Brain microvascular endothelial cell (primary cell): Measurements from ENCODE around the gene PRR11.

ENCODE experiments used
- DNase-seq: peaks from one replicate; pipeline ENCODE4 v3.0.0-alpha.2; 2020
- H3K27ac ChIP-seq: fragments of 250-450 bp; sonication (Bioruptor Pico); 2 replicates; pipeline ENCODE4 v1.5.1; 2020; ENCODE audit warnings: mild to moderate bottlenecking, moderate library complexity
- H3K27me3 ChIP-seq: fragments of 250-450 bp; sonication (Bioruptor Pico); replicated peaks from 2 replicates; pipeline ENCODE4 v1.5.1; 2020; ENCODE audit warnings: mild to moderate bottlenecking
- H3K36me3 ChIP-seq: fragments of 250-450 bp; sonication (Bioruptor Pico); replicated peaks from 2 replicates; pipeline ENCODE4 v1.5.1; 2020; ENCODE audit warnings: mild to moderate bottlenecking
- H3K4me3 ChIP-seq: 2 replicates; pipeline ENCODE4 v1.5.1; 2011; ENCODE audit warnings: low read depth, mild to moderate bottlenecking, control low read depth, low read length, moderate library complexity
- CTCF ChIP-seq: IDR thresholded peaks from 2 replicates; pipeline ENCODE4 v1.5.1; 2011; ENCODE audit warnings: low read depth, mild to moderate bottlenecking, moderate library complexity, low read length, control low read depth, inconsistent platforms; ENCODE audit errors: missing control alignments
- in situ Hi-C: cut with HindIII; loops from 2 replicates; pipeline ENCODE4 v1.10.0; 2017; ENCODE audit warnings: low sequenced_read_pairs, low pct_ligation_motif_present

The PRR11 gene

GRCh38 chr17:59244081-59244480 is 88.5 kb downstream of the PRR11 start:
- in situ Hi-C loops: no loop called here

More at GRCh38 chr17:59244081-59244480, 88.5 kb downstream of the PRR11 start:
- no peaks in the 10 kb centered on the region for H3K27me3 ChIP-seq
- no peak overlapping the region for H3K4me3 ChIP-seq
- DNase-seq: no peak
- H3K36me3 ChIP-seq: no peaks in the 10 kb centered on the region
- H3K27ac ChIP-seq: no peak overlapping the region
- no peak for TF ChIP-seq CTCF
